GM12872 (cell line): Measurements from ENCODE around the gene OR13F1.

ENCODE experiments used
- TF ChIP-seq, protein P1 (sequence below): IDR thresholded peaks from 3 replicates; pipeline ENCODE4 v1.5.1; 2011; ENCODE audit warnings: low read depth, mild to moderate bottlenecking, low read length, moderate library complexity; ENCODE audit not compliant: insufficient read depth

Gene OR13F1, protein sequence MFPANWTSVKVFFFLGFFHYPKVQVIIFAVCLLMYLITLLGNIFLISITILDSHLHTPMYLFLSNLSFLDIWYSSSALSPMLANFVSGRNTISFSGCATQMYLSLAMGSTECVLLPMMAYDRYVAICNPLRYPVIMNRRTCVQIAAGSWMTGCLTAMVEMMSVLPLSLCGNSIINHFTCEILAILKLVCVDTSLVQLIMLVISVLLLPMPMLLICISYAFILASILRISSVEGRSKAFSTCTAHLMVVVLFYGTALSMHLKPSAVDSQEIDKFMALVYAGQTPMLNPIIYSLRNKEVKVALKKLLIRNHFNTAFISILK

DNA sequence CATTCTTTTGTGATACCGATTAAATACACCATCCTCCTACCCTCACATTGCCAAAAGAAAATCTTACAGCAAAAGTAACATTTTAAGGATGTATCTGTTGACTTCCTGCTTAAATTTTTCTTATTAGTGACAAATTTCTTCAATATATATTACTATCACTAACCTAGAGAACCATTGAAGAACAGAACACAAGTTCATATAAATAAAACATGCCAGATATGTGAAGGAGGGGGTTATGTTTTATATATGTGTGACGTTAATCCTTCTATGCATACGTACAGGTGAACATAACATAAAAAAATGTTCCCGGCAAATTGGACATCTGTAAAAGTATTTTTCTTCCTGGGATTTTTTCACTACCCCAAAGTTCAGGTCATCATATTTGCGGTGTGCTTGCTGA lies at the start of gene OR13F1:
Gene OR13F1 (plus strand): TSS at position 301 of the 400 bp plus-strand sequence. CDS start 0 bp downstream, at position 301.
- TF ChIP-seq, protein P1, sequence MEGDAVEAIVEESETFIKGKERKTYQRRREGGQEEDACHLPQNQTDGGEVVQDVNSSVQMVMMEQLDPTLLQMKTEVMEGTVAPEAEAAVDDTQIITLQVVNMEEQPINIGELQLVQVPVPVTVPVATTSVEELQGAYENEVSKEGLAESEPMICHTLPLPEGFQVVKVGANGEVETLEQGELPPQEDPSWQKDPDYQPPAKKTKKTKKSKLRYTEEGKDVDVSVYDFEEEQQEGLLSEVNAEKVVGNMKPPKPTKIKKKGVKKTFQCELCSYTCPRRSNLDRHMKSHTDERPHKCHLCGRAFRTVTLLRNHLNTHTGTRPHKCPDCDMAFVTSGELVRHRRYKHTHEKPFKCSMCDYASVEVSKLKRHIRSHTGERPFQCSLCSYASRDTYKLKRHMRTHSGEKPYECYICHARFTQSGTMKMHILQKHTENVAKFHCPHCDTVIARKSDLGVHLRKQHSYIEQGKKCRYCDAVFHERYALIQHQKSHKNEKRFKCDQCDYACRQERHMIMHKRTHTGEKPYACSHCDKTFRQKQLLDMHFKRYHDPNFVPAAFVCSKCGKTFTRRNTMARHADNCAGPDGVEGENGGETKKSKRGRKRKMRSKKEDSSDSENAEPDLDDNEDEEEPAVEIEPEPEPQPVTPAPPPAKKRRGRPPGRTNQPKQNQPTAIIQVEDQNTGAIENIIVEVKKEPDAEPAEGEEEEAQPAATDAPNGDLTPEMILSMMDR = no peak

DNA sequence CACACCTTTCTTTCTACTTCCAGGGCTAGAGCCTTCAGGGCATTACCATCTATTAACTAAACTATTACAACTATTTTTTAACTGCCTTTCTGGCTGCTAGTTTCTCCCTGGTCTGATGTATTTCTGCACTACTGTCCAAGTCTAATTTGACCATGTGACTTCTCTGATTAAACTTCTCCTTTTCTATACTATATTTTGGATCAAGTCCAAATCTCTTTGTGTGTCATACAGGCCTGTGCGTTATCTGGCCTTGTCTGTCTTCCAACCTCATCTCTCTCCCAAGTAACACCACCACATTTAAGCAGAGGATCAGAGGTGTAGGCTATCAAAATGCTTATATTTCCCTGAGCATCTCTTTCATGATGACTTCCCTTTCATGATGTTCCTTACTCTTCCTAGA lies 47.2 kb upstream of the OR13F1 start:
- TF ChIP-seq, protein P1 = no peak

DNA sequence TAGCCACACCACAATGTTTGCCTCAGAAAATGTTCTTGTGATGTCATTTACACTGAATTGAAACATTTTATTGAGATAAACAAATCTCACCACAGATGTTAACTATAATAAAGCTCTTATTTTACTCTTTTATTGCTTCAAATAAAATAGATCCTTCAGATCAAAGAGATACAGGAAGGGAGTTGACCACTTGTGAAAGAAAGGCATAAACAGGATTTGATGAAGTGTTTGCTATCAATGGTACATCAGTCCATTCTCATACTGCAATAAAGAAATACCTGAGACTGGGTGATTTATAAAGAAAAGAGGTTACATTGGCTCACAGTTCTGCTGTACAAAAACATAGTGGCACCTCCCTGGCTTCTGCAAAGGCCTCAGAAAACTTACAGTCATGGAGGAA lies 40.2 kb upstream of the OR13F1 start:
- TF ChIP-seq, protein P1 = no peak

DNA sequence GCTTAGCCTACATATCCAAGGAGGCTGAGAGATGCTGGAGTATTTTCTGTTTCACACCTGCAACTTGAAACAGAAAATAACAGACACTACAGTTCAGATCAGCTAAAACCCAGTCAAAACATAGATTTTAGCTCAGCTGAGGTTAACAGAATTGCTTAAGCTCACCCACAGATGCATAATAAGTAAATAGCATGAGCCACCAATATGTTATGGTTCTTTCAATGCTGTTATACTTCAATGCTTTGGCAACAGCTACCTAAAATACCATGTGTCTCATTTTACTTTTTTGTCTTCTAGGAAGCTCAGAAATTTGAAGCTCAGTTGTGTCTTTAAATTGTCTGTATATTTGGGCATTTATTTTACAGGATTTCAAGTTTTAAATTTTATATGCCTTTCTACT lies 35.8 kb upstream of the OR13F1 start:
- TF ChIP-seq, protein P1 = no peak

DNA sequence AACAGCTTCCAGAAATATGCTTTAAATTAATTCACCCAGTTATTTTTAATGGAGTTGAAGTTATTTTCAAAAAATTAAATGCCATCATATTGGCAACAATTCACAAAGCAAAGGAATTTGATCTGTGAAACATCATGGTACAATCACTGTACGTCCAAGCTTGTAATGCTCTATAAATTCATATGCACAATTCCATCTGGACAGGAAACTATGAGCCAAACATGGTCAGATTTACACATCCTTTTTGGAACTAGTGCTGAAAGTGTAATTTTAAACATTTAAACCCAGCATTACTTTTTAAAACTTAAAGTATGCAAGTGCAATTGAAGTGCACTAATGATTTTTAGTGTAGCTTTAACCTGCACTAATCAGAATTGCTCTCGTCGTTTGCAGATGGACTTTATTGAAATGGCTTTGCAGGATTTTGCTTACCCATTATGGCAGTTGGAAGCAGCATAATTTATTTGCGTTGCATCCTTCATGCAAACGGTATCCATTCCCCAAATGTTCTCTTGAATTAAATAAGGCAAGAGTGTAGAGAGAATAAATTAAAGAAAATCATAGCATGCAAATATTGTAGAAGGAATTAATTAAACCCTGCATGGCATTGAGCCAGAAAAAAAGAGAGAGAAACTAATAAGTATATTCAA lies 21.0 kb upstream of the OR13F1 start:
- TF ChIP-seq, protein P1 = no peak

DNA sequence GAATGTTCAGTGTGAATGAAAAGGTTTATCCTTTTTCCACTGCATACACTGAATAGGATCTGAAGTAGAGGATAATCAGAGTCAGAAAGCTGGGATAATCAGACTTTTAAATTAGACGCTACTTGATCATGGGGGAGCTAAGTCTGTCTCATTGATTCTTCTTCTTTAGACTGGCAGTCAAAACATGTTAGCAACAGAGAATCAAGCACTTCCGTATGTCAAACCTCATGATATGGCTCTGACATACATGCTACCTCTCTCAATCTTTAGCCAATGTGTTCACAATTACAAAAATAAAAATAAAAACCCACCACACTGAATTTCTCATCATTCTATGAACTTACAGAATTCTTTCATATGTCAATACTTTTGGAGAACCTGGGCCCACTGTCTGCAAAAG lies 19.0 kb upstream of the OR13F1 start:
- TF ChIP-seq, protein P1 = no peak

DNA sequence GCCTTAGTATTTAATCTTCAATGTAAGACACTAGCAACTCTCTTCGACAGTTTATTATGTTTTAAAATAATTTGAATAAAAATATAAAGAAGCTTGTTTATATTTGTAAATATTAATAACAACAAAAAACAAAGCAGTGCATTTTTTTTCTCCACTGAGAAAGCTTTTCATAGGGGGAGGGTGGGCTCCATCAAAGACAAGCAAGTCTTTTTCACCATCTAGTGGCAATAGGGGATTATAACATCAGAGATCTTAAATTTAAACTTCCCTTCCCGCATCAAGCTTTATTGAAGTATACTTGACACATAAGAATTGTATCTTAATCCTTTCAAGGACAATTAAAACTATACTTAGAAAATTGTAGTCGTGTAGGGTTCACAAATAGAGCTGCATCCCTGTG lies 9.3 kb upstream of the OR13F1 start:
- TF ChIP-seq, protein P1 = 0 out of 3 replicates have a peak, but pooled peaks have one; percentile 7
